SK-N-SH (cell line): ENCODE results near the gene THTPA. TPM values are rescaled to one million over a fixed set of nuclear protein-coding genes. Genes with fewer than 3 reads are reported as not detected.

Source experiments
- CTCF ChIA-PET: fragments of 300-600, 350-600 bp; formaldehyde crosslinking; extraction: SDS; loops from one replicate; lab custom pipeline; 2021; lab: Yijun Ruan, JAX
- POLR2A ChIA-PET: fragments of 350-600 bp; sonication (Branson Sonifier 250); formaldehyde crosslinking; extraction: SDS; loops from one replicate; lab custom pipeline; 2020; ENCODE audit warnings: antibody characterized with exemption, inconsistent platforms; lab: Yijun Ruan, JAX
- DNase-seq: peaks from one replicate; pipeline ENCODE4 v3.0.0; 2012
- H2AFZ ChIP-seq: fragments of 200-600 bp; sonication (generic); 2 replicates; pipeline ENCODE4 v1.8.1; 2016; ENCODE audit warnings: antibody characterized with exemption, mild to moderate bottlenecking, low read depth
- H3F3A ChIP-seq: fragments of 200-600 bp; sonication (generic); replicated peaks from 2 replicates; pipeline ENCODE3; 2016; ENCODE audit warnings: antibody characterized with exemption, mild to moderate bottlenecking; ENCODE audit not compliant: insufficient read depth
- H3K27ac ChIP-seq, 2 experiments: fragments of 200-500 bp in 1 of 2; fragments of 200-600 bp in 1 of 2; sonication (Bioruptor generic) in 1 of 2; sonication (generic), shearing (Covaris generic) in 1 of 2; 2 replicates each; pipeline versions ENCODE4 v1.5.1 to v1.6.1; 2014 to 2016; ENCODE audit warnings: low read depth in 2 of 2, inconsistent platforms in 1 of 2, low read length in 1 of 2, mild to moderate bottlenecking in 1 of 2, mixed read lengths in 1 of 2
- H3K27me3 ChIP-seq: fragments of 200-600 bp; sonication (generic), shearing (Covaris generic); 2 replicates; pipeline ENCODE4 v1.6.1; 2016; ENCODE audit warnings: mixed run types; ENCODE audit not compliant: insufficient read depth
- H3K36me3 ChIP-seq, 2 experiments: fragments of 200-500 bp in 1 of 2; fragments of 200-600 bp in 1 of 2; sonication (Bioruptor generic) in 1 of 2; sonication (generic) in 1 of 2; replicated peaks in 1 of 2; 2 replicates each; pipeline versions ENCODE3 to v1.5.1; 2014 to 2016; ENCODE audit warnings: low read length in 1 of 2, mild to moderate bottlenecking in 1 of 2; ENCODE audit not compliant: insufficient read depth in 2 of 2, control insufficient read depth in 1 of 2
- H3K4me1 ChIP-seq, 2 experiments: fragments of 200-500 bp in 1 of 2; fragments of 200-600 bp in 1 of 2; sonication (Bioruptor generic) in 1 of 2; sonication (generic), shearing (Covaris generic) in 1 of 2; 2 replicates each; pipeline versions ENCODE4 v1.5.1 to v1.6.1; 2014 to 2016; ENCODE audit warnings: low read depth in 1 of 2, low read length in 1 of 2, mixed run types in 1 of 2; ENCODE audit not compliant: insufficient read depth in 2 of 2, control insufficient read depth in 1 of 2
- H3K4me2 ChIP-seq: fragments of 200-600 bp; sonication (generic), shearing (Covaris generic); 2 replicates; pipeline ENCODE4 v1.6.1; 2017; ENCODE audit warnings: mixed run types
- H3K4me3 ChIP-seq, 2 experiments: fragments of 200-500 bp in 1 of 2; fragments of 200-600 bp in 1 of 2; sonication (Bioruptor generic) in 1 of 2; sonication (generic), shearing (Covaris generic) in 1 of 2; 2 replicates each; pipeline versions ENCODE4 v1.5.1 to v1.8.1; 2014 to 2016; ENCODE audit warnings: low read depth in 2 of 2, inconsistent platforms in 1 of 2, low read length in 1 of 2, mild to moderate bottlenecking in 1 of 2, mixed read lengths in 1 of 2, moderate library complexity in 1 of 2
- H3K79me2 ChIP-seq: fragments of 200-600 bp; sonication (generic); 2 replicates; pipeline ENCODE4 v1.8.1; 2017; ENCODE audit warnings: mild to moderate bottlenecking; ENCODE audit not compliant: insufficient read depth
- H3K9ac ChIP-seq: fragments of 200-600 bp; sonication (generic); 2 replicates; pipeline ENCODE4 v1.6.1; 2017; ENCODE audit warnings: mixed run types
- H3K9me2 ChIP-seq: fragments of 200-600 bp; sonication (generic); 2 replicates; pipeline ENCODE4 v1.6.1; 2017; ENCODE audit warnings: mixed run types
- H3K9me3 ChIP-seq: fragments of 200-600 bp; sonication (generic); 2 replicates; pipeline ENCODE4 v1.6.1; 2017; ENCODE audit warnings: mixed run types, mild to moderate bottlenecking, moderate library complexity
- H4K20me1 ChIP-seq: fragments of 200-600 bp; sonication (generic); 2 replicates; pipeline ENCODE4 v1.6.1; 2017; ENCODE audit warnings: mild to moderate bottlenecking, mixed run types; ENCODE audit not compliant: insufficient read depth
- EZH2phosphoT487 ChIP-seq: fragments of 200-600 bp; sonication (generic); IDR thresholded peaks from 2 replicates; pipeline ENCODE4 v1.6.1; 2017; ENCODE audit warnings: low read depth, mixed run types, mild to moderate bottlenecking, antibody characterized with exemption, moderate library complexity, borderline replicate concordance
- MXI1 ChIP-seq: IDR thresholded peaks from 2 replicates; pipeline ENCODE4 v1.6.1; 2012; ENCODE audit warnings: mild to moderate bottlenecking, low read depth, low read length, improper control_type of control experiment
- POLR2AphosphoS5 ChIP-seq: IDR thresholded peaks from 2 replicates; pipeline ENCODE4 v1.6.1; 2012; ENCODE audit warnings: low read depth, low read length
- TAF1 ChIP-seq: IDR thresholded peaks from 2 replicates; pipeline ENCODE4 v1.6.1; 2012; ENCODE audit warnings: low read depth, mild to moderate bottlenecking, low read length, moderate library complexity, borderline replicate concordance
- WGBS: methylation state at CpG from one replicate; pipeline ENCODE4 v1.1.6; 2017; ENCODE audit warnings: low lambda C conversion rate; 5-methylcytosine and 5-hydroxymethylcytosine counted together
- polyA plus RNA-seq, 3 experiments: library from polyadenylated mRNA; depleted of rRNA; stranded (reverse); fragments of >200 nt; gene quantifications; 2 replicates each; pipeline ENCODE4 v1.2.3, GENCODE V29; 2012
- TF ChIP-seq, protein P1 (sequence below): fragments of 150-350 bp; IDR thresholded peaks from 2 replicates; pipeline ENCODE4 v1.6.1; 2016; ENCODE audit warnings: mild to moderate bottlenecking, low read depth, low read length
- TF ChIP-seq, protein P2 (sequence below): IDR thresholded peaks from 2 replicates; pipeline ENCODE4; 2012
- TF ChIP-seq, protein P3 (sequence below): fragments of 200-600 bp; sonication (generic); IDR thresholded peaks from 2 replicates; pipeline ENCODE4 v1.6.1; 2017; ENCODE audit warnings: antibody characterized with exemption, mild to moderate bottlenecking, moderate library complexity
- TF ChIP-seq, protein P4 (sequence below): IDR thresholded peaks from 2 replicates; pipeline ENCODE4 v1.4.0; 2012; ENCODE audit warnings: low read depth, borderline replicate concordance
- TF ChIP-seq, protein P5 (sequence below): IDR thresholded peaks from 2 replicates; pipeline ENCODE4 v1.4.0; 2012; ENCODE audit warnings: low read depth

The THTPA gene
- polyA plus RNA-seq, 1 of the 3 experiments (the other 2 are of a cell fraction): 16.3 TPM

DNA sequence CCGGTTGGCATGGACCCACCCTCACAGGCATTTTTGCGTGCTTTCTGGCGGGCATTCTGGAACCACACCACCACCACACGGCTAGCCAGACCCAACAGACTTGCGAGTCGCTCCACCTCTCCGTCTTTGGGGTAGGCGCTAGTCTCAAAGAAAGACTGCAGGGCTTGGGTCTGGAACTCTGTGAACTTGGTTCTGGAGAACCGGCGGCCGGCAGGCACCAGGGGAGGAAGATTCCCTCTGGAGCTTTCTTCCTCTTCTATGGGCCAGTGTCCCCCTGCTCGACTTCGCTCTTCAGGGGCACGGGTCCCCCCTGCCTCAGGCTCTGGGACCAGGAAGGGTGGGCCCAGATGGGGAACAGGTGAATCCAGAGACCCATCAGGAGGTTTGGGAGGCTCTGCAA lies 31.1 kb upstream of the THTPA start:
- 93% methylated on average over 10 of the region's 14 CpGs for WGBS
- CTCF ChIA-PET: interaction anchor here (0.8 to 11.4 kb wide), 5 partner anchors 12 to 46 kb away, joined by 3 to 74 read pairs (median 5); no protein-coding TSS in a partner anchor
- Histone ChIP-seq H4K20me1 (no peaks in the 10 kb centered on the region), H3K4me3 (no peak overlapping the region), H2AFZ (no peak overlapping the region), H3K9me2 (no peaks in the 10 kb centered on the region), H3K27ac (no peak overlapping the region), H3K4me2 (no peak overlapping the region), H3K79me2 (no peaks in the 10 kb centered on the region), H3F3A (no peaks in the 10 kb centered on the region), H3K36me3 (peaks cover 0 to 8% of the 10 kb centered on the region in 2 experiments), H3K4me1 (peaks cover 0 to 4% of the 10 kb centered on the region in 2 experiments; a peak in 1 of 4 replicates), H3K27me3 (no peaks in the 10 kb centered on the region), H3K9me3 (no peaks in the 10 kb centered on the region), H3K9ac (no peak overlapping the region)
- no peak for DNase-seq
- TF ChIP-seq, protein P1, sequence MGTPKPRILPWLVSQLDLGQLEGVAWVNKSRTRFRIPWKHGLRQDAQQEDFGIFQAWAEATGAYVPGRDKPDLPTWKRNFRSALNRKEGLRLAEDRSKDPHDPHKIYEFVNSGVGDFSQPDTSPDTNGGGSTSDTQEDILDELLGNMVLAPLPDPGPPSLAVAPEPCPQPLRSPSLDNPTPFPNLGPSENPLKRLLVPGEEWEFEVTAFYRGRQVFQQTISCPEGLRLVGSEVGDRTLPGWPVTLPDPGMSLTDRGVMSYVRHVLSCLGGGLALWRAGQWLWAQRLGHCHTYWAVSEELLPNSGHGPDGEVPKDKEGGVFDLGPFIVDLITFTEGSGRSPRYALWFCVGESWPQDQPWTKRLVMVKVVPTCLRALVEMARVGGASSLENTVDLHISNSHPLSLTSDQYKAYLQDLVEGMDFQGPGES: no peak
- TF ChIP-seq TAF1 (no peak), POLR2AphosphoS5 (no peak), MXI1 (no peak), EZH2phosphoT487 (no peak)
- TF ChIP-seq, protein P2, sequence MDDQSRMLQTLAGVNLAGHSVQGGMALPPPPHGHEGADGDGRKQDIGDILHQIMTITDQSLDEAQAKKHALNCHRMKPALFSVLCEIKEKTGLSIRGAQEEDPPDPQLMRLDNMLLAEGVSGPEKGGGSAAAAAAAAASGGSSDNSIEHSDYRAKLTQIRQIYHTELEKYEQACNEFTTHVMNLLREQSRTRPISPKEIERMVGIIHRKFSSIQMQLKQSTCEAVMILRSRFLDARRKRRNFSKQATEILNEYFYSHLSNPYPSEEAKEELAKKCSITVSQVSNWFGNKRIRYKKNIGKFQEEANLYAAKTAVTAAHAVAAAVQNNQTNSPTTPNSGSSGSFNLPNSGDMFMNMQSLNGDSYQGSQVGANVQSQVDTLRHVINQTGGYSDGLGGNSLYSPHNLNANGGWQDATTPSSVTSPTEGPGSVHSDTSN: no peak
- TF ChIP-seq, protein P3, sequence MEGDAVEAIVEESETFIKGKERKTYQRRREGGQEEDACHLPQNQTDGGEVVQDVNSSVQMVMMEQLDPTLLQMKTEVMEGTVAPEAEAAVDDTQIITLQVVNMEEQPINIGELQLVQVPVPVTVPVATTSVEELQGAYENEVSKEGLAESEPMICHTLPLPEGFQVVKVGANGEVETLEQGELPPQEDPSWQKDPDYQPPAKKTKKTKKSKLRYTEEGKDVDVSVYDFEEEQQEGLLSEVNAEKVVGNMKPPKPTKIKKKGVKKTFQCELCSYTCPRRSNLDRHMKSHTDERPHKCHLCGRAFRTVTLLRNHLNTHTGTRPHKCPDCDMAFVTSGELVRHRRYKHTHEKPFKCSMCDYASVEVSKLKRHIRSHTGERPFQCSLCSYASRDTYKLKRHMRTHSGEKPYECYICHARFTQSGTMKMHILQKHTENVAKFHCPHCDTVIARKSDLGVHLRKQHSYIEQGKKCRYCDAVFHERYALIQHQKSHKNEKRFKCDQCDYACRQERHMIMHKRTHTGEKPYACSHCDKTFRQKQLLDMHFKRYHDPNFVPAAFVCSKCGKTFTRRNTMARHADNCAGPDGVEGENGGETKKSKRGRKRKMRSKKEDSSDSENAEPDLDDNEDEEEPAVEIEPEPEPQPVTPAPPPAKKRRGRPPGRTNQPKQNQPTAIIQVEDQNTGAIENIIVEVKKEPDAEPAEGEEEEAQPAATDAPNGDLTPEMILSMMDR: no peak
- TF ChIP-seq, protein P4, sequence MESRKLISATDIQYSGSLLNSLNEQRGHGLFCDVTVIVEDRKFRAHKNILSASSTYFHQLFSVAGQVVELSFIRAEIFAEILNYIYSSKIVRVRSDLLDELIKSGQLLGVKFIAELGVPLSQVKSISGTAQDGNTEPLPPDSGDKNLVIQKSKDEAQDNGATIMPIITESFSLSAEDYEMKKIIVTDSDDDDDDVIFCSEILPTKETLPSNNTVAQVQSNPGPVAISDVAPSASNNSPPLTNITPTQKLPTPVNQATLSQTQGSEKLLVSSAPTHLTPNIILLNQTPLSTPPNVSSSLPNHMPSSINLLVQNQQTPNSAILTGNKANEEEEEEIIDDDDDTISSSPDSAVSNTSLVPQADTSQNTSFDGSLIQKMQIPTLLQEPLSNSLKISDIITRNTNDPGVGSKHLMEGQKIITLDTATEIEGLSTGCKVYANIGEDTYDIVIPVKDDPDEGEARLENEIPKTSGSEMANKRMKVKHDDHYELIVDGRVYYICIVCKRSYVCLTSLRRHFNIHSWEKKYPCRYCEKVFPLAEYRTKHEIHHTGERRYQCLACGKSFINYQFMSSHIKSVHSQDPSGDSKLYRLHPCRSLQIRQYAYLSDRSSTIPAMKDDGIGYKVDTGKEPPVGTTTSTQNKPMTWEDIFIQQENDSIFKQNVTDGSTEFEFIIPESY: no peak
- TF ChIP-seq, protein P5, sequence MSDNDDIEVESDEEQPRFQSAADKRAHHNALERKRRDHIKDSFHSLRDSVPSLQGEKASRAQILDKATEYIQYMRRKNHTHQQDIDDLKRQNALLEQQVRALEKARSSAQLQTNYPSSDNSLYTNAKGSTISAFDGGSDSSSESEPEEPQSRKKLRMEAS: no peak
- POLR2A ChIA-PET: interaction anchor here (0.7 kb wide), 1 partner anchor 800 kb away, joined by 3 read pairs; no protein-coding TSS in a partner anchor
